ENCODE results near the gene FAM227B. TPM values are rescaled to one million over a fixed set of nuclear protein-coding genes. Genes with fewer than 3 reads are reported as not detected.

The FAM227B gene
- total and polyA plus RNA-seq, 10 donors: 4.1 to 7.5 (median 5.2) TPM

DNA sequence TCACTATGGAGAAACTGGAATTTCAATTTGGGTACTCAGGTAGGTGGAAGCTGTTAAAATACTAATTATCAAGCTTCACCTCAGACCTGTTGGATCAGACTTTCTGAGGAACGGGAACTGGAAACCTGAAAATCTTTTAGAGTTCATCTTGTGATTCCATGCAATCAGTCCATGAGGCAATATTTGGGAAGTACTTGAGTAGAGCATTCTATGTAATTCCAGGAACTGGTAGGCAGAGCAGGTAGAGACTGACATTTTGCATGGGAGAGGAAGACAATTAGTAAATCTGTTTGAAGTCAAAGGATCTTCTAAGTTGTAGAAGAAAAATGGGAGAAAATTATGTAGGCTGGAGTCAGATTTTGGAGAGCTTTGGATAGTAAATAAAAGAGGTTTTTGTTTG, 154.5 kb downstream of the FAM227B start:
- Histone ChIP-seq H3K4me1 (peaks cover 0 to 6% (median 0%) of the 10 kb centered on the region in 6 donors), H3K9me3 (no peaks in the 10 kb centered on the region), H3K4me3 (no peak overlapping the region), H3K36me3 (no peaks in the 10 kb centered on the region), H3K27ac (no peak overlapping the region), H3K27me3 (replicated peaks in 1 of 7) (no peaks in the 10 kb centered on the region)
- TF ChIP-seq, protein P1, sequence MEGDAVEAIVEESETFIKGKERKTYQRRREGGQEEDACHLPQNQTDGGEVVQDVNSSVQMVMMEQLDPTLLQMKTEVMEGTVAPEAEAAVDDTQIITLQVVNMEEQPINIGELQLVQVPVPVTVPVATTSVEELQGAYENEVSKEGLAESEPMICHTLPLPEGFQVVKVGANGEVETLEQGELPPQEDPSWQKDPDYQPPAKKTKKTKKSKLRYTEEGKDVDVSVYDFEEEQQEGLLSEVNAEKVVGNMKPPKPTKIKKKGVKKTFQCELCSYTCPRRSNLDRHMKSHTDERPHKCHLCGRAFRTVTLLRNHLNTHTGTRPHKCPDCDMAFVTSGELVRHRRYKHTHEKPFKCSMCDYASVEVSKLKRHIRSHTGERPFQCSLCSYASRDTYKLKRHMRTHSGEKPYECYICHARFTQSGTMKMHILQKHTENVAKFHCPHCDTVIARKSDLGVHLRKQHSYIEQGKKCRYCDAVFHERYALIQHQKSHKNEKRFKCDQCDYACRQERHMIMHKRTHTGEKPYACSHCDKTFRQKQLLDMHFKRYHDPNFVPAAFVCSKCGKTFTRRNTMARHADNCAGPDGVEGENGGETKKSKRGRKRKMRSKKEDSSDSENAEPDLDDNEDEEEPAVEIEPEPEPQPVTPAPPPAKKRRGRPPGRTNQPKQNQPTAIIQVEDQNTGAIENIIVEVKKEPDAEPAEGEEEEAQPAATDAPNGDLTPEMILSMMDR (IDR thresholded peaks at IDR 0.05 in 8 of 11, conservative IDR thresholded peaks at IDR 0.05 in 3 of 11): no peak
- no peak for TF ChIP-seq POLR2A (IDR thresholded peaks at IDR 0.05)
- TF ChIP-seq POLR2AphosphoS5 (IDR thresholded peaks at IDR 0.05): no peak
- intact Hi-C loops (cut with DNase I; ENCODE audit: low total_unique reads): no loop called here
- 83 to 96% (median 89%) methylated on average over 1 of the region's 1 CpG for WGBS, 5 donors
- no peak for DNase-seq

DNA sequence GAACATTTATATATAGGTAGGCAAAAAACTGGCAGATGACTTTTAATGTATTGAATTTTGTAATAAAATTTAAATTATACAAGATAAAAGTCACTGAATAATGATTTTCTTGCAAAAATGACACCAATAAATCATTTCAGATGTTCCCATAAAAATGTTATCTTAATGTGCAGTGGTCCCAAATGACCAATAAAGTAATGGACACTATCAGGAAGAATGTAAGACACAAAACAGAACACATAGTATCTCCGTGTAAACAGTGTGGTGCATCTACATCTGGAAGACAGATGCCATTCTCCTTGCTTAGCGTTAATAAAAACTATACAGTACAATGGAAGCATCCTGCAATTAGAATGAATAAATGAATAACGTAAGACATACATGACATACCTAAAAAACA, 156.1 kb downstream of the FAM227B start:
- TF ChIP-seq POLR2AphosphoS5 (IDR thresholded peaks at IDR 0.05) (no peak), POLR2A (IDR thresholded peaks at IDR 0.05) (no peak)
- TF ChIP-seq, protein P1 (IDR thresholded peaks at IDR 0.05 in 8 of 11, conservative IDR thresholded peaks at IDR 0.05 in 3 of 11): no peak
- intact Hi-C loops (cut with DNase I; ENCODE audit: low total_unique reads): no loop called here
- Histone ChIP-seq H3K9me3 (no peaks in the 10 kb centered on the region), H3K36me3 (no peaks in the 10 kb centered on the region), H3K27ac (no peak overlapping the region), H3K4me3 (no peak overlapping the region), H3K27me3 (replicated peaks in 1 of 7) (no peaks in the 10 kb centered on the region), H3K4me1 (peaks cover 0 to 6% (median 0%) of the 10 kb centered on the region in 6 donors)
- 87 to 95% (median 94%) methylated on average over 3 of the region's 3 CpGs for WGBS, 5 donors
- no peak for DNase-seq

DNA sequence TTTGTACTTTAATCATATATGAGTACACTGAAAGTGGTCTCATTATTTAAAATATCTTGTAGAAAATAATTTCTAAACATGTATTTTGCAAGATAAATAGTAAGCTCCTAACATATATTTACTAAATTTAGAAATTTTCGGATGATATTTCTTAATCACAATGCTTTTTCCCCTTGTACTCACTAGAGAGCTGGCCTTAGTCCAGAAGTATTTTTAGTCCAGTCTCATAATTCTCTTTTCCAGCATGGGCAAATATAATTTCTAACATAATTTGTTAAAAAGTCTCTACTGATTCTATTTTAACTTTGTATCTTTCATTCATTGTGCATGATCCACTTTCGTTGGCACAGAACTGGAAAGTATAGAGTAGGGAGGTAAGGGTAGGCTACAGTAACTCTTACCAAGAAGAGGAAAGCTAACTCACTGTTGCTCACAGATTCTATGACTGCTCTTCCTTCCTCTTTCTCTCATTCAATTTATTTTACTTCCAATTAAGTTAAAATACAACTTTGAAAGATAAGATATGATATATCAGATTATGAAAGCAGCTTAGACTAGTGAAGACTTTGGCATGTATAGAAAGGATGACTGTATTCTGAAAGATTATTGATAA, 158.3 kb downstream of the FAM227B start:
- Histone ChIP-seq H3K4me1 (peaks cover 0 to 6% (median 0%) of the 10 kb centered on the region in 6 donors), H3K36me3 (no peaks in the 10 kb centered on the region), H3K27ac (no peak overlapping the region), H3K27me3 (replicated peaks in 1 of 7) (no peaks in the 10 kb centered on the region), H3K4me3 (no peak overlapping the region), H3K9me3 (no peaks in the 10 kb centered on the region)
- TF ChIP-seq POLR2AphosphoS5 (IDR thresholded peaks at IDR 0.05): no peak
- WGBS, 5 donors: 16 to 46% (median 21%) methylated on average over 2 of the region's 2 CpGs
- intact Hi-C loops (cut with DNase I; ENCODE audit: low total_unique reads): no loop called here
- no peak for DNase-seq

DNA sequence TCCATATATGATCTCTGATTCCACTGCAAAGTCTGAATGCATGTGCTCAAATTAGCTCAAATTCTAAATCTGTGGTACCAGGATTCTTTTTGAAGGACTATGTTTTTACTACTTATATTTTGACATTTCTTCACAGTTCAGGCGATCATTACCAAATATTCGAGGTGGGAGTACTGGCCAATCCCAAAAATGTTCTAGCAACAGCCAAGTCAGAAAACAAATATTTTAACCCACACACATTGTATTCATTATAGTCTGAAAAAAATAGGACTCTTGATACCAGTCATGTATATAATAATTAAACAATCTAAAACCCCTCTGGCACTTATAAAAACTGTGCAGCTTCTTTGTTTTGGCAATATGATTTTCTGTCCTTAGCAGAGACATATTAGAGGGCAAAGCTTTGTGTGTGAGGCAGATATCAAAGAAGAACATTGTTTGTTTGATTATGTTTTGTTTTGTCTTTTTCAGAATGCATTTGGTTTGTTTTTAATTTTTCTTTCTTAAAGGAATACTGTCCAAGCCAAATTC, 160.1 kb downstream of the FAM227B start:
- no peak for DNase-seq
- no peak overlapping the region for H3K27ac ChIP-seq
- TF ChIP-seq, protein P1 (IDR thresholded peaks at IDR 0.05 in 8 of 11, conservative IDR thresholded peaks at IDR 0.05 in 3 of 11): no peak
- TF ChIP-seq POLR2AphosphoS5 (IDR thresholded peaks at IDR 0.05) (no peak), POLR2A (IDR thresholded peaks at IDR 0.05) (no peak)
- no peaks in the 10 kb centered on the region for H3K36me3 ChIP-seq
- peaks cover 0 to 6% (median 0%) of the 10 kb centered on the region in 6 donors for H3K4me1 ChIP-seq
- no peak overlapping the region for H3K4me3 ChIP-seq
- H3K9me3 ChIP-seq: no peaks in the 10 kb centered on the region
- H3K27me3 ChIP-seq (replicated peaks in 1 of 7): no peaks in the 10 kb centered on the region
- WGBS, 5 donors: 74 to 87% (median 81%) methylated on average over 2 of the region's 2 CpGs
- intact Hi-C loops (cut with DNase I; ENCODE audit: low total_unique reads): no loop called here

Measured in spleen (tissue), 11 donors.